ENCODE results near the gene NLRP10. TPM values are rescaled to one million over a fixed set of nuclear protein-coding genes. Genes with fewer than 3 reads are reported as not detected.
"Not testable (repeated sequence)": the region's sequence is repeated elsewhere in the genome, so short reads cannot be mapped to it uniquely, and the experiment has no call there.

Gene NLRP10
- total RNA-seq, 1 donor from 2014 or later, result not detected

DNA sequence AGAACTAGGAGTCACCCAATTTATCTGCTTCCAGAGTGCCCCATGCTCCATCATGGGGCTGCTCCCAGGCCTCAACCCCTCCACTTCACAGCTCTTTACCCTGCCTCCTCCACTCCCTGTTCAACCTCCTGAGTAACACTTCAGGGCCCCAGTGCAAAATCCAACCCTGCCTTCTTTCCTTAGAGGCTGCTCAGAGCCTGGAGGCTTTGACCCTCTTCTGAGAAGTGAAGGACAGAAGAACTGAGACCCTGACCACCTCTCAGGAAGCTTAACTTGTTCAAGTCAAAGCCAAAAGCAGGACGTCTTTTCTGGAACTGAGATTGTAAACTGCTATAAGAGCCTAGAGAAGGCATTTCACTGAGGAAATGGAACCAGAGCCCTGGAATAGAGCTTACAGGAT lies 37.4 kb upstream of the NLRP10 start:
- no peak for TF ChIP-seq CTCF (IDR thresholded peaks at IDR 0.05; ENCODE audit: partially characterized antibody, unreplicated experiment)
- Mint-ChIP-seq H3K4me1 (ENCODE audit: low read depth, unreplicated experiment) (no peaks in the 10 kb centered on the region), H3K27me3 (ENCODE audit: unreplicated experiment) (no peaks in the 10 kb centered on the region), H3K27ac (ENCODE audit: unreplicated experiment) (no peak overlapping the region), H3K36me3 (ENCODE audit: unreplicated experiment) (no peaks in the 10 kb centered on the region), H3K4me3 (ENCODE audit: unreplicated experiment) (no peak overlapping the region), H3K9me3 (ENCODE audit: unreplicated experiment) (no peaks in the 10 kb centered on the region)
- DNase-seq, result no peak

DNA sequence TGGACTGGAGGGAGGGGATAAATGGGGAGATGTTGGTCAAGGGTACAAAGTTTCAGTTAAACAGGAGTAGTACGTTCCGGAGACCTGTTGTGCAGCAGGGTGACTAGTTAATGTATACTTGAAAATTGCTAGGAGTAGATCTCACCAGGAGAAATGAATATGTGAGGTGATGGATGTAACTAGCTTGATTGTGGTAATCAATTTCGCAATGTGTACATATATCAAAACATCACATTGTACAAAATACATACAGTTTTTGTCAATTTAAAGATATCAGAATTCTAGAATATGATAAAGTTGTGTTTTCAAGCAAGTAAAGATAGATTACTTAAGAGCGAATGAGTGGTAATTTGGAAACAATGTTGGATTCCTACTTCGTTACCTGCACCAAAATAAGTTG lies 35.1 kb upstream of the NLRP10 start:
- no peak for DNase-seq
- no peaks in the 10 kb centered on the region for H3K4me1 Mint-ChIP-seq (ENCODE audit: low read depth, unreplicated experiment)
- no peaks in the 10 kb centered on the region for H3K27me3 Mint-ChIP-seq (ENCODE audit: unreplicated experiment)
- H3K36me3 Mint-ChIP-seq (ENCODE audit: unreplicated experiment), result no peaks in the 10 kb centered on the region
- H3K4me3 Mint-ChIP-seq (ENCODE audit: unreplicated experiment), result no peak overlapping the region
- no peak for TF ChIP-seq CTCF (IDR thresholded peaks at IDR 0.05; ENCODE audit: partially characterized antibody, unreplicated experiment)
- H3K9me3 Mint-ChIP-seq (ENCODE audit: unreplicated experiment), result no peaks in the 10 kb centered on the region
- H3K27ac Mint-ChIP-seq (ENCODE audit: unreplicated experiment), result no peak overlapping the region

DNA sequence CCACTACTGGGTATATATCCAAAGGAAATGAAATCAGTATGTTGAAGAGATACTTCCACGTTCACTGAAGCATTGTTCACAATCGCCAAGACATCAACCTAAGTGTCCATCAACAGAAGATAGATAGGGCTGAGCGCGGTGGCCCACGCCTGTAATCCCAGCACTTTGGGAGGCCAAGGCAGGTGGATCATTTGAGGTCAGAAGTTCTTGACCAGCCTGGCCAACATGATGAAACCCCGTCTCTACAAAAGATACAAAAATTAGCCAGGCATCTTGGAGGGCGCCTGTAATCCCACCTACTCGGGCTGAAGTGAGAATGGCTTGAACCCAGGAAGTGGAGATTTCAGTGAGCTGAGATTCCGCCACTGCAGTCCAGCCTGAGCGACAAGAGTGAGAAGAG lies 34.5 kb upstream of the NLRP10 start:
- Mint-ChIP-seq H3K4me3 (ENCODE audit: unreplicated experiment) (no peak overlapping the region), H3K9me3 (ENCODE audit: unreplicated experiment) (no peaks in the 10 kb centered on the region), H3K4me1 (ENCODE audit: low read depth, unreplicated experiment) (no peaks in the 10 kb centered on the region), H3K27me3 (ENCODE audit: unreplicated experiment) (no peaks in the 10 kb centered on the region), H3K36me3 (ENCODE audit: unreplicated experiment) (no peaks in the 10 kb centered on the region), H3K27ac (ENCODE audit: unreplicated experiment) (no peak overlapping the region)
- TF ChIP-seq CTCF (IDR thresholded peaks at IDR 0.05; ENCODE audit: partially characterized antibody, unreplicated experiment), result no peak
- no peak for DNase-seq

GRCh38 chr11:7994581-7995278 lies 29.5 kb upstream of the NLRP10 start:
- Mint-ChIP-seq H3K27me3 (ENCODE audit: unreplicated experiment) (no peaks in the 10 kb centered on the region), H3K4me1 (ENCODE audit: low read depth, unreplicated experiment) (no peaks in the 10 kb centered on the region), H3K4me3 (ENCODE audit: unreplicated experiment) (no peak overlapping the region), H3K36me3 (ENCODE audit: unreplicated experiment) (peaks cover 4% of the 10 kb centered on the region), H3K27ac (ENCODE audit: unreplicated experiment) (no peak overlapping the region), H3K9me3 (ENCODE audit: unreplicated experiment) (no peaks in the 10 kb centered on the region)
- TF ChIP-seq CTCF (IDR thresholded peaks at IDR 0.05; ENCODE audit: partially characterized antibody, unreplicated experiment), result no peak
- DNase-seq, result no peak

DNA sequence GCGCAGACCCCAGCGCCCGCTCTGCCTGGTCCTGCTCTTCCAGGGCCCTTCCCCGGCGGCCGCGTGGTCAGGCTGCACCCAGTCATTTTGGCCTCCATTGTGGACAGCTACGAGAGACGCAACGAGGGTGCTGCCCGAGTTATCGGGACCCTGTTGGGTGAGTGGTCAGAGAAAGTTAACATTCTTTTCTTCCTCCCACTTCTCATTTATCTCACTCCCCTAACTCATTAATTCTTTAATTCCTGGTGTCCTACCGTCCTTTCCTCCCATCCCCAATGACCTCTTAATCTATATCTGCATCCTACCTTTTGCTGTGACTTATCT lies 22.3 kb upstream of the NLRP10 start:
- DNase-seq; H3K4me1 Mint-ChIP-seq (ENCODE audit: low read depth, unreplicated experiment); H3K9me3 Mint-ChIP-seq (ENCODE audit: unreplicated experiment); H3K36me3 Mint-ChIP-seq (ENCODE audit: unreplicated experiment); H3K27me3 Mint-ChIP-seq (ENCODE audit: unreplicated experiment): not testable (repeated sequence)
- Mint-ChIP-seq H3K27ac (ENCODE audit: unreplicated experiment) (peak overlapping the region; percentile 97), H3K4me3 (ENCODE audit: unreplicated experiment) (peak overlapping the region; percentile 99)

All from glutamatergic neuron (in vitro differentiated cells).